HG02642 (cell line): ENCODE measurements around the gene DISP3.

Source experiments
- ATAC-seq: cut with Tn5 transposase; IDR thresholded peaks from one replicate; pipeline ENCODE4 v1.9.1; 2021; ENCODE audit warnings: mild to moderate bottlenecking; ENCODE audit not compliant: unreplicated experiment, poor library complexity

DISP3 gene

DNA sequence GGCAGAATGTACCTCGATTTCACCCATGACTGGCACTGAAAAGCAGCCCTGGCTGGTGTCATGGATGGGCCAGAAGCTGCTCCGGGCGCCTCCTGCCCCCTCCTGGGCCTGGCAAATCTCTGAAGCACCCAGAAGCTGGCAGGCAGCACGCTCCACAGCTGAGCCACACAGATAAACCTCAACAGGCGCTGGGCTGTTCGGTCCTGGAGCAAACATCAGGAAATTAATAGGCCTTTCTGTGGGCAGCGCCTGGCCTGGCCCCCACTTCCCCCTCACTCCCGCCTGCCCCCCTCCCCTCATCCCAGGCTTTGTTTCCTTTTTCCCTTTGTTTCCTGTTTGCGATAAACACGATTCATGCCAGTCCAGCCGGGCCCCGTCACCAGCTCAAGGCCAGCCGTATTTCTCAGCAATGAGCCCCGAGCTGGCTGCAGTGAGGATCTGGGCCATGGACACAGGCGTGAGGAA lies 20.1 kb upstream of the DISP3 start:
- ATAC-seq, result no peak

DNA sequence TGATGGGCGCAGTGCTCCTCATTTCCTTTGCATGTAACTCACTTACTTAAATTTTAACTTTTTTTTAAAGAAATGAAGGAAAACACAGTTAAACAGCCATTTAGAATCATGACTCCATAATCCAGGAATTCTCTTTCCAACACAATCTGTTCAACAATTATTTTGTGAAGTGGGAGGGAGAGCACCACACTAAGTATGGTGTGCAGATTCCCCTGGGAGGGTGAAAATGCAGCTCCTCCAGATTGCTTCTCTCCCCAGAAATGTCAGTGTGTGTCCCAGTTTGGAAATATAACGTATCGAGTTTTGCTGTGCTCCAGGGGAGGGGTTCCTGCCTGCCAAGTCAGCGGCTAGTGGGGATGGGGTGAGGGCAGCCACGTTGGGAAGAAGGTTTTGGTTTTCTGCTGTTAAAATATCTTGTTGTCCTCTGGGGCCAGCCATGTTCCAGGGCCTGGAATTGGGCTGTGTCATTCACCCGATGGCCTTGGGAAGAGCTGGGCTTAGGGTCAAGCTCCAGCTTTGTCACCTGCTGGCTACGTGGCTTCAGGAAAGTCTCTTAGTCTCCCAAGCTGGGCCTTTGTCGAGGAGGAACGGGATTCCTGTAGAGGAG lies 17.3 kb upstream of the DISP3 start:
- no peak for ATAC-seq

DNA sequence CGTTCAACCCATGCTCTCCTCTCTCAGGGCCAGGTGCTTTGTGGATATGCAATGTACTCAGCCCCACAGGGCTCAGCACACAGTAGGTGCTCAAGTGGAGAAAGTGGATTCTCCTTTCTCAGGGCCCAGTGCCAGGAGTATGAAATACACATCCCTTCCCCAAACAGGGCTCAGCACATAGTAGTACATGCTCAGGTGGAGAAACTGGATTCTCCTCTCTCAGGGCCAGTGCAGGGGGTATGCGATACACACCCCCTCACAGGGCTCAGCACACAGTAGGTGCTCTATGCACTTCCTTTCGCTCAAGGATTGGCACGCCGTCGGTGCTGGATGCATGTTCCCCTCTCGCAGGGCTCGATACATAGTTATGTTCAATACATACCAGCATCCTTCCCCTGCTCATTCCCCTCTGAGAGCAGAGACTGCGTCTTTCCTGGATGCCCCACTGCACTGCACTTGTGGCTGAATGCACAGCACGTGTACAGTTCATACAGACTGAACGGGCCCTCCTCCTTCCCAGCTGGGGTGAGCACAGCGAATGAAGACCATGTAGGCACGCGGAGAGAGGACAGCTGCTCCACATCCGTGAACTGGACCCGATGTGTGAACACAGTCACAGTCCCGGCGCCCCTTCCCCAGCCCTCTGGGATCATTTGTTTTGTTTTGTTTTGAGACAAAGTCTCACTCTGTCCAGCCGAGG lies 16.6 kb upstream of the DISP3 start:
- ATAC-seq, result no peak

DNA sequence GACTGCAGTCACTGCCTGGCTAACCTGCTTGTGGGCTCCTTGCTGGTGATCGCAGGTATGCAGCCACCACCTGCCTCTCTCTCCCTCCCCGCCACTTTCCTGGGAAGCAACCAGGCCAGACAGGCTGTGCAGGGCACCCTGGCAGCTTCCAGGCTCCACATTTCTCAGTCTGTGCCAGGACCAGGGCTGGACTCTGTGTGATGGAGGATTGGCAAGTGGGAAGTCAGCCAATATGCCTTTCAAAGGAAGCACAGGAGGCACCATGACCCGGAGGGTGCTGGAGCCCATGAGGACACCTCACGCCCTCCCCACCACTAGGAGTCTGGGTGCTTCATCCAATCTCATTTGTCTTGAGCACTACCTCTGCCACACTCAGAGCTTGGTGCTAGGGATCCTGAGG lies 15.8 kb upstream of the DISP3 start:
- ATAC-seq, result no peak

GRCh38 chr1:11465307-11465706 lies 13.6 kb upstream of the DISP3 start:
- ATAC-seq, result no peak

DNA sequence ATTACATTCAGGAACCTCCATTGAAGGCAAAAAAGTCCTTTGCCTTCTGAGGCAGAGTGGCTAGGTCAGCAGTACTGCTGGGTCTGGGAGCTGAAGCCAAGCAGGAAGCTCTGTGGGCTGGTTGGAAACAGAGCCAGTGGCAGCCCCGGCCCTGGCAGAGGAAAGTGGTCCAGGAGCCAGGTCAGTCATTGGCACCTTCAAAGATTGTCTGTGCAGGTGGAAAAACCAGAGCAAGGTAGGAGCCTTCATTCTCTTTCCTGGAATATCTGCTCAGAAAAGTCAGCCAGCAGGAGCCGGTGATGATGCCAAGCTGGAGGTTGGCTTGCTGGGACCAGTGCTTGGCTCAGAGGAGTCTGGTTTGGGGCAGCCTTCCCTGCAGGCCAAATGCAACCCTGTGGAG lies 12.5 kb upstream of the DISP3 start:
- no peak for ATAC-seq

DNA sequence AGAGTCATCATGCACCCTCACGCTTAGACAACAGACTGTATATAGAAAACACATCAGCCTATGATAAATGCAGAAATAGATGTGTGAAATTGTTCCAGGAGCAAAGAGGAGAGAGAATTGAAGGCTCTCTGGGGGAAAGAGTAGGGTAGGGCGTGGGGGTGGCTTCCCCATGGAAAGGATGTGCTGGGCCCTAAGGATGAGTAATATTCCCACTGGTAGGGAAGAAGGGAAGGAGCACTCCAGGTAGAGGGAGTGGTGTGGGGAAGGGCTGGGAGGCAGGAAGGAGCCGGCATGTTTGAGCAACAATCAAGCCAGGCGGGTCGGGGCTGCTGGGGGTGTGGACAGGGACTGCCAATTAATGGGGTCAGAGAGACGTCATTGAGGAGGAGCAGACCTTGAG lies 10.1 kb upstream of the DISP3 start:
- ATAC-seq, result no peak

DNA sequence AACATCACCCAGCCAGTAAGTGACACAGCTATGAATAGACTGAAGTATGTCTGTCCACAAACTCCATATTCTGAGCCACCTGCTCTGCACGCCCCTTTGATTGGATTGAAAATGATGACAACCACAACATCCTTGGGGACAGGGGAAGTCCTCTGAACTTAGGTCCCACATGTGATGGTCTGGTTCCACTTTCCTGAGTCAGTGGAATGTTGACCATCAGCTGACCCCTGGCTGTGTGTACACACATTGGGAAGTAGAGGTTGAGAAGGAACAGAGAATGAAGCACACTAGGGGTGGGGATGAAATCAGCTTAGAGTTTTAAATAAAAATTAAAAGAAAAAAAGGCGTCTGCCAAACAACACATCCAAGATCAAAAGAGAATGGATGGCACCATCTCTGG lies 8.0 kb upstream of the DISP3 start:
- no peak for ATAC-seq

DNA sequence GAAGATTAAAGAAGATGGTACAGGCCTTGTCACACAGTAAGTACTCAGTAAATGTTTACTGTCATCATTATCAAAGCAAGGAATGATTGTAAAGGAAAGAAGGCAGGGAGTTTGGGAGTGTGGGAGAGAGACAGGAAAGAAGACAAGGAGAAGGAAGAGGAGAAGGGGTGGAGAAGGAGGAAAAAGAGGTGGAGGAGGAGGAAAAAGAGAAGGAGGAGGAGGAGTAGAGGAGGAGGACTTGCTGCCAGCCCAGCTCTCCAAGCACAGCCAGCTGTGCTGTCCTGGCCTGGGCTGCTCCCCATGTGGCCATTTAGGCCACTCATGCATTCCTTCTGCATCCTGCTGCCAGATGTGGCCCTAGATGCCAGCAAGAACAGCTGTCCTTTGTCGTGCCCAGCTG lies 7.5 kb upstream of the DISP3 start:
- ATAC-seq, result no peak

DNA sequence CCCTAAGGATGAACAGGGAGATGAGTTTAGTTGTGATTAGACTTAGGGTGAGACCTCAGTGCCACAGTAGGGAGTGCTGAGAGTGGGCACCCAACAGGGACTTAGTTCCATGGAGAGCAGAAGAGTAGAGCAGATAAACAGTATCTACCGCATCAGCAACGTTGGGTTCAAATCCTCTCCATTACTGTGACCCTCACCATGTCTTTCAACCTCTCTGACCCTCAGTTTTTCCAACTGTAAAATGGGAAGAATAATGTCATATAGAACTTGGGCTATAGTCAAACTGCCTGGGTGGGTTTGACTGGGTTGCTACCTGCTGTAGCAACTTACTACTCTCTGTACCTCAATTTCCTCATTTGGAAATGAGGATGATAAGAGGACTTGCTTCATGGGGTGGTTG lies 6.7 kb upstream of the DISP3 start:
- no peak for ATAC-seq

DNA sequence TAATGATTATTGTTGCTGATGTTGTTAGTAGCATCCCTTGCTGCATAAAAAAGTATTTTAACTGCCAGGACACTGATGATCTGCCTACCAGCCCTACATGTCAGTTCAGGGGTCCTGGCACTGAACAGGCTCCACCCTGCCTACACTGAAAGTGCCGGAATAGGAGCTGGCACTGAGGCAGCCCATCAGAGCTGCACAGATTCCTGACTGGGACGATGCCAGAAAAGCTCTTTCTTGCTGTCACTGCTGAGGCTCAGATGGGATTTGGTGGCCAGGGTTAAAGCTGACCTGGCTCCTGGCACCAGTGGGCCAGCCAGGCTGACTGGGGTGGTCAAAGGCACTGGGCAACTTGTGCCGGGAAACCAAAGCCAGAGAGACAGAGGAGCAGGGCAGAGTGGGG lies 6.2 kb upstream of the DISP3 start:
- ATAC-seq, result no peak

- no peak for ATAC-seq
These were observed 5.4 kb upstream of the DISP3 start for GRCh38 chr1:11473491-11474034.

DNA sequence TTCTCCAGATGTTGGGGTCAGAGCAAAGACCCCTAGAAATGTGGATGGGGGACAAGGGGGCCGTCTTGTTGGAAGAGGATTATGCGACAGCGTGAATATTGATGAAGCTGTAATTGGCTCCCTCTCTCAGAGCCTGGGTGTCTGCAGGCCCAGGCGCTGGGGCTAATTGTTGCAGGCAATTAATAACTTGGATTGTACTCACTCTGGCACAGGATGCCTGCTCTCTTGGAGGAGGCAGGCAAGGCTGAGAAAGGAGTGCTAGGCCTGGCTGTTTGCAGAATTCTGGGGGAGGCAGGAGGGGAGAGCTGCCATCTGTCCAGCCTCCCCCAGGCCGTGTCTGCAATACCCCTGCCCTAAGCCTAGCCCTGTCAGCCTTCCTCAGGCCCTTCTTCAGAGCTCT lies 4.1 kb upstream of the DISP3 start:
- ATAC-seq, result no peak

GRCh38 chr1:11475748-11476147 lies 3.2 kb upstream of the DISP3 start:
- no peak for ATAC-seq

DNA sequence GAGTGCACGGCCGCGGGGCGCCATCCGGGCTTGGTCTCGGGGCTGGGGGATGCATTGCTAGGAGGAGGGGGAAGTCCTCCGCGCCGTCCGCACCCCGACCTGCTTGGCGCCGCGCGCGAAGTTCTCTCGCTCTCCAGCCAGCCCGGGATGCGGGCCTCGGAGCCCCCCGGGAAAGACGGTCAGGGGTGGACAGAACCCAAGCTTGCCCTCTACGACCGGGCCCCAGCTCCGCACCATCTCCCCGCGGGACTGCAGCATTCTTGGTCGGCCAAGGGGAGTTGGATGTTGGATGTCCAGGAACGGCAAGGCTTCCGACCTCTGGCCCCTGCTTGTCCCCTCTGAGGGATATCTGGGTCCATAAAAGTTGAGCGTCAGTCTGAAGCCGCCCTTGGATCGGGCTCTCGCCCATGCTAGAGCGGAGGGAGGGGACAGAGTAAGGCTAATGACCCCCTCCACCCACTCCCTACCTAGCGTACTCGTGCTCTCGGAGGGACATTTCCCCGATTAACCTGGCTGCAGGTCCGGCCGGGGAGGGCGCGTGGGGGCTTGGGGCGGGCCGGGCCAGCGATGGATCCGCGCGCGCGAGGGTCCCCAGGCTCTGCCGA lies 522 bp downstream of the DISP3 start:
- ATAC-seq, result no peak

- no peak for ATAC-seq
These were observed 2.1 kb downstream of the DISP3 start for GRCh38 chr1:11481019-11481418.

- no peak for ATAC-seq
These were observed 3.2 kb downstream of the DISP3 start for GRCh38 chr1:11482198-11482597.

DNA sequence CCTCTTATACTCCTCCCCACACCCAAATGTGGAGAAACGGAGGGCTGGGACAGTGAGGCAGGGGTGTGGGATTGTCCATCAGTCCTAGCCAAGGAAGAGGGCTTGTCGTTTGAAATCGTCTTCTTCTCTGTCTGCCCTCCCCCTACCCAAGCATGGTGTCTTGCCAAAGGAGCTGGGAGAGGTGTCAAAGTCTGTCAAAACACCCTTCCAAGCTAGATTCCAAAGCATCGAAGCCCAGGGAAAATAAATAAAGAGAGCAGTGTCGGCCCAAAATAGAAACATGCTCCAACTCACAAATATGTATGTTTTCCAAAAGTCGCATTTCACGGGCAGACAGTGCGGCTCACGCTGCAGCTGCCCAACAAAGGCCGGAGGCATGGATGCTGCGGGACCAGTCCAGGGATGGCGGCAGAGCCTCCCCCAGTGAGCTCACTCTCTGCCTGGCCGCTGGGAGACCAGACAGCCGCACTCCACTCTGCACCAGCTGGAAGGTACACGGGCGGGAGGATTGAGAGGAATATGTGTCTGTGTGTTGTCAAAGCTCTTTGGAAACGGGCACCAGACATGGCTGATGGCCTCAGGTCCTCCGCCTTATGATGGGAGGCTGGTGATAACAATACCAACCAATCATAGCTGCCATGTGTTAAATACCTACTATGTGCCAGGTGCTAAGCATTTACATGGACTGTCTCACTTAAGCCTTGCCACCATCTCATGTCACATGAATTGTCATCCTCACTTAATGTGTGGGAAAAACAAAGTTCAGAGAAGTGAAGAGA lies 3.9 kb downstream of the DISP3 start:
- ATAC-seq, result no peak

DNA sequence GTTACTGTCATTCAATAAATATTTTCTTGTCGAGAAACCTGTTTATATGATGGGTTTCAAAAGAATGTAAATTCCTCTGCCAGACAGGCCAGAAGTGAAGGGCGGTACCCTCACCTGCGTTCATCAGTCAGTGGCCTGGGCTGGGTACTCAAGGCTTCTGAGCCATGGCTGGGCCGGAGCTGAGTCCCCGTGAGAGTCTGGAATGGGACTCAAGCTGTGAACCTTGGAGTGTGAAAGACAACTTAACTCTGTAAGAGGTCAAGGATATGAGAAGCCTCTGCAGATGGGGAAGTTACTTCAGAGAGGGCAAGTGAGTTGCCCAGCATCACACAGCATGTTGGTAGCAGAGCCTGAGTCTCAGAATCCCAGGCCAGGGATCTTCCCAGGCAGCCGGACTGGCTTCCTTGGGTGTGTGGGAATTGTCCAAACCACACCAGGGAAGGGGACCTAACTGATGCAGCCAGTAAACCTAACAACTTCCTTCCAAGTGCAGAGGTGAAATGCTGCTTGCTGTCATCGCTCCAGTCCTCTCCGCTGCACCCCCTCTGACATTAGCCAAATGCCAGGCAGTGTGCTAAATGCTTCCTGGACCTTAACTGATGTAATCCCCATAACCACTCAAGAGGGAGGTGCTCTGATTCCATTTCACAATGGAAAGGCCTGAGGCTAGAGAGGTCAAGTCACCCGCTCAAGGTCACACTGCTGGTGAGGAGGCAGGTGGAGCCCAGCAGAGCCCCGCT lies 4.8 kb downstream of the DISP3 start:
- ATAC-seq, result no peak

GRCh38 chr1:11484321-11484655 lies 5.3 kb downstream of the DISP3 start:
- ATAC-seq, result no peak
